Ectodermal cell (in vitro differentiated cells): ENCODE results near the gene LRRC51.
A peak's percentile ranks its signal among the peaks of the same experiment; 100 is the strongest.

Experiments
- H3K27ac ChIP-seq: 2 replicates; pipeline ENCODE4 v1.7.0; 2013; ENCODE audit warnings: mild to moderate bottlenecking, low read depth, low read length; ENCODE audit not compliant: insufficient read depth, poor library complexity, severe bottlenecking
- H3K27me3 ChIP-seq: 2 replicates; pipeline ENCODE4 v1.7.0; 2013; ENCODE audit warnings: mild to moderate bottlenecking, low read length; ENCODE audit not compliant: insufficient read depth, control insufficient read depth, poor library complexity, severe bottlenecking
- H3K36me3 ChIP-seq: one replicate; pipeline ENCODE4 v1.7.0; 2013; ENCODE audit warnings: low read length; ENCODE audit not compliant: control insufficient read depth, insufficient read depth
- H3K4me1 ChIP-seq: one replicate; pipeline ENCODE4 v1.7.0; 2013; ENCODE audit warnings: low read length; ENCODE audit not compliant: control insufficient read depth, insufficient read depth
- H3K4me3 ChIP-seq: 2 replicates; pipeline ENCODE4 v1.7.0; 2013; ENCODE audit warnings: low read depth, low read length, control low read depth; ENCODE audit not compliant: insufficient read depth
- H3K9me3 ChIP-seq: 2 replicates; pipeline ENCODE4 v1.7.0; 2013; ENCODE audit warnings: mild to moderate bottlenecking, low read length, moderate library complexity; ENCODE audit not compliant: control insufficient read depth
- WGBS, 2 experiments: methylation state at CpG; one replicate each; pipeline ENCODE4 v1.1.7; 2013; ENCODE audit warnings: missing lambda C conversion rate in 2 of 2; 5-methylcytosine and 5-hydroxymethylcytosine counted together

The LRRC51 gene

GRCh38 chr11:72070491-72070890, 10.2 kb upstream of the LRRC51 start:
- Histone ChIP-seq H3K36me3 (peaks cover 3% of the 10 kb centered on the region), H3K27me3 (no peaks in the 10 kb centered on the region), H3K4me3 (no peak overlapping the region), H3K9me3 (no peaks in the 10 kb centered on the region), H3K27ac (no peak overlapping the region), H3K4me1 (peaks cover 22% of the 10 kb centered on the region)
- WGBS, 2 experiments = 93 to 97% methylated on average over 6 to 7 of the region's 7 CpGs

DNA sequence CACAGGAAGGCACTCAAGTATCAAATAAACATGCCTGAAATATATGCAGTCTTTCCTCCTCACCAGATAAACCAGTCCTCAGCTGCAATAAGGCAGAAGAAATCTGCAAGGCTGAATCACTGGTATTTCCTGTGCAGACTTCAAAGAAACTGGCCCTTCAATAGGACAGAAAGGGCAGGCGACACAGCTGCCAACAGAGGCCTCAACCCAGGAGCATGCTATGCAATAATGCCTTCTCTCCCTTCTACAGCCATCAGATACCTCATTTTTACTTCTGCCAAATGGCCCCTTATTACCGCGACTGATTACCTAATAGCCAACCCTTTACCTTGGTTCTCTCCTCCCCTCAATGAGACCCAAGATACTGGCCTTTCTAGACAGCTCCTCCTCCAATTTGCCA, 8.3 kb upstream of the LRRC51 start:
- Histone ChIP-seq H3K36me3 (no peaks in the 10 kb centered on the region), H3K9me3 (no peaks in the 10 kb centered on the region), H3K4me3 (no peak overlapping the region), H3K27me3 (no peaks in the 10 kb centered on the region), H3K27ac (no peak overlapping the region), H3K4me1 (peaks cover 22% of the 10 kb centered on the region)
- WGBS, 2 experiments = 79 to 85% methylated on average over 3 of the region's 3 CpGs

- Histone ChIP-seq H3K27me3 (no peaks in the 10 kb centered on the region), H3K4me1 (peaks cover 28% of the 10 kb centered on the region), H3K9me3 (no peaks in the 10 kb centered on the region), H3K4me3 (no peak overlapping the region), H3K27ac (peak overlapping the region; percentile 36), H3K36me3 (no peaks in the 10 kb centered on the region)
- 92 to 100% methylated on average over 1 of the region's 1 CpG for WGBS, 2 experiments
Observed at GRCh38 chr11:72075109-72075508, 5.5 kb upstream of the LRRC51 start.

DNA sequence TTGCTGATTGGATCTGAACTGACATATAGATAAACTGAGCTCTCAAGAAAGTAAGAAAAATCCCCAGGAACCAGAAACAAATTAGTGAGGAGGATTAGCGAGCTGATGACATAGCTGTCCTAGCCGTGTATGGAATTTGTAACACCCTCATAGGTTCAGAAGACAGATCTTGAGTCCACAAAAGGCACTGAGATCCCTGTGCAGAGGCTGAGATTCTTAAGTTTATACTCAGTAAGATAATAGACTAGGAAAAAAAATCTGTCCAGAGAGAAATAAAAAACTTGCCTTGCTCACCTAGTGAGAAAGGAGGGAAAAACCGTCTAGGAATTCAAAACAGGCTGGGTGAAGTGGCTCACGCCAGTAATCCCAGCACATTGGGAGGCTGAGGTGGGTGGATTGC, 4.9 kb upstream of the LRRC51 start:
- Histone ChIP-seq H3K27me3 (no peaks in the 10 kb centered on the region), H3K27ac (no peak overlapping the region), H3K4me1 (peaks cover 22% of the 10 kb centered on the region), H3K4me3 (no peak overlapping the region), H3K9me3 (no peaks in the 10 kb centered on the region), H3K36me3 (no peaks in the 10 kb centered on the region)
- WGBS, 2 experiments = 95 to 97% methylated on average over 4 of the region's 4 CpGs

GRCh38 chr11:72078477-72078876, 2.2 kb upstream of the LRRC51 start:
- H3K9me3 ChIP-seq = no peaks in the 10 kb centered on the region
- H3K4me1 ChIP-seq = peaks cover 14% of the 10 kb centered on the region
- no peaks in the 10 kb centered on the region for H3K36me3 ChIP-seq
- no peak overlapping the region for H3K27ac ChIP-seq
- no peak overlapping the region for H3K4me3 ChIP-seq
- 93 to 94% methylated on average over 6 of the region's 6 CpGs for WGBS, 2 experiments
- no peaks in the 10 kb centered on the region for H3K27me3 ChIP-seq

DNA sequence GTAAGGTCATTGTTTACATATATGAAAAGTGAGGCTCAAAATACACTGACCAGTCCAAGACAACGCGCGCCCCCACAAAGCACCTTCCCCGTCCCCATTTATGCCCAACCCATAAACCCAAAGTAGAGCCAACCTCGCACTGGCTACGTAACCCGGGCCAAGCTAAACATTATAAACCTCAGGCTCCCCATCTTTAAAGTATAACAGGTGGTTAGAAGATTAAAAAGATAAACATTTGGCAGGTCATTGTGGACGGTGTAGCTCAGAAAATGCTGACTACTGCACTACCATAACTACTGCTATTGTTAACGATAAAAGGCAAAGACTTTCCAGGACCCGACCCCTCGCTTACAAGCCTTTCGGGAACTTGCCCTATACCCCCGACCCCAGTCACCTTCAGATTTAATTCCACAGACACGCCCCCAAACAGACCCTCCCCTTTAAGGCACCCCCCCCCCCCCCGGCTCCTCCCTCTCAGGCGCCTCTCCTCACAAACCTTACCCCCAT, 778 bp upstream of the LRRC51 start:
- Histone ChIP-seq H3K9me3 (no peaks in the 10 kb centered on the region), H3K4me3 (peak overlapping the region; percentile 64), H3K4me1 (peaks cover 14% of the 10 kb centered on the region), H3K27ac (peak overlapping the region; percentile 78), H3K36me3 (no peaks in the 10 kb centered on the region), H3K27me3 (no peaks in the 10 kb centered on the region)
- WGBS, 2 experiments = 3 to 4% methylated on average over 13 to 15 of the region's 16 CpGs

- Histone ChIP-seq H3K27me3 (no peaks in the 10 kb centered on the region), H3K36me3 (no peaks in the 10 kb centered on the region), H3K9me3 (no peaks in the 10 kb centered on the region), H3K4me1 (peaks cover 15% of the 10 kb centered on the region), H3K4me3 (peak overlapping the region; percentile 32), H3K27ac (peak overlapping the region; percentile 87)
- WGBS, 2 experiments = 84 to 86% methylated on average over 21 of the region's 21 CpGs
Observed at GRCh38 chr11:72081184-72081644, 564 bp downstream of the LRRC51 start.

DNA sequence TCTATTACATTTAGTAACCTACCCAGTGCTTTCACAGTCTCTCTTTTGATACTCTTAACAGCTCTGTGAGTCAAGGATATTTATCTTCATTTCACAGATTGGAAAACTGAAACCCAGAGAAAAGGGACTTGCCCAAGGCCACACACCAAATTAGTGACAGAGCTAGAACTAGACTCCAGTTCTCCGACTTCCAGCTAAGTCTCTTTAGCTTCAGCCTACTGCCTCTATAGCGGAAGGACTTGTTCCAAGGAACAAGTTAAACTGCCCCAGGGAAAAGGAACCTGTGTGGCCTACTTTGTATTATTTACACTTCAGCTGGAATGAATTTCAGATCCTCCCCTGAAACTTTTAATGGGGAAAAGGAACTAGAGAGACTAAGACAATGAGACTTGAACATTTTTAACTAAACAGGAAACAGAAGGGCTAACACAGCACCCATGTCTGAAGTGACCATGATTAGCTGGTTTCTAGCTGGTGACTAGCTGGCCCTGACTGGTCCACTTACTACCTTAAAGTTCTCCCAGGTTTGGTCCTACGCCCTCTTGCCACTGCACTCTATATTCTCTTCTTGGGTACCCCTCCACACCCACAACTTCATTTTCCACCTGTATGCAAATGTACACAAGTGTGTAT, 1.3 kb downstream of the LRRC51 start:
- Histone ChIP-seq H3K27me3 (no peaks in the 10 kb centered on the region), H3K4me1 (peaks cover 15% of the 10 kb centered on the region), H3K36me3 (no peaks in the 10 kb centered on the region), H3K4me3 (no peak overlapping the region), H3K9me3 (no peaks in the 10 kb centered on the region), H3K27ac (no peak overlapping the region)
- WGBS, 2 experiments = 90 to 94% methylated on average over 3 of the region's 3 CpGs

DNA sequence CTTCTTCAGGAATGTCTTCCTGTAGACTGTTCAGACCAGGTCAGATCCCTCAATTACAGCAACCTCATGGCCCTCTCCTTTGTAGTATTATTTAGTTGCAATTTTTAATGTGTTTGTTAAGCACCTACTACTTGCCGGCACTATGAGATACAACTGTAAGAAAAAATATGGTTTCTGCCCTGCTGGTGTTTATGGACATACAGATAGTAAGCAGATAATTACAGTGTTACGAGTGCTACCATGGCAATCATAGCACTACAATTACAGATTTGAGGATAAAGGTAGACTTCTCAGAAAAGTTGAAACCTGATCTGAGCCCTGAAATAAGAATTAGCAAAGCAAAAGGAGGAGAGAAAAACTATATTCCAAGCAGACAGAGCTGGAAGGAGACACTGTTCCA, 2.8 kb downstream of the LRRC51 start:
- Histone ChIP-seq H3K4me3 (no peak overlapping the region), H3K4me1 (peaks cover 15% of the 10 kb centered on the region), H3K36me3 (no peaks in the 10 kb centered on the region), H3K27ac (no peak overlapping the region), H3K9me3 (no peaks in the 10 kb centered on the region), H3K27me3 (no peaks in the 10 kb centered on the region)
- 93 to 94% methylated on average over 1 to 2 of the region's 2 CpGs for WGBS, 2 experiments

DNA sequence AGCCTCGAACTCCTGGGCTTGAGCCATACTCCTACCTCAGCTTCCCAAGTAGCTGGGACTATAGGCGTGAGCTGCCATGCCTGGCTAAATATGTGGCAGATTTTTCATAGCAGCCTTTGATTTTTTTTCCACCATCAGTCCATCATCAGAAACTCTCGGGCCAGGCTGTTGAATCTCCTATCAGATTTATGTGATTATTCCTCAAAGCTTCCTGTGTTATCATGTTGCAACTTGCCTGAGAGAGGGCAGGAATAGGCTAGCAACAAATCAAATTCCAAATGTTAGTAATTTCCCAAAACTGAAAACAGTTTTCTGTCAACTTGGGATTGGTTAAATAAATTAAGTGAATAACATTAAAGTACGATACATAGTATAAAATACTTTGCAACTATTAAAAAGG, 3.4 kb downstream of the LRRC51 start:
- no peak overlapping the region for H3K4me3 ChIP-seq
- H3K27ac ChIP-seq = no peak overlapping the region
- no peaks in the 10 kb centered on the region for H3K9me3 ChIP-seq
- no peaks in the 10 kb centered on the region for H3K27me3 ChIP-seq
- WGBS, 2 experiments = 90 to 95% methylated on average over 3 of the region's 4 CpGs
- peaks cover 9% of the 10 kb centered on the region for H3K4me1 ChIP-seq
- no peaks in the 10 kb centered on the region for H3K36me3 ChIP-seq
